GM18951 (cell line): ENCODE results near the gene IL18RAP.

ENCODE experiments used
- POLR2A ChIP-seq: IDR thresholded peaks from 4 replicates; pipeline ENCODE4 v1.6.1; 2011; ENCODE audit warnings: mild to moderate bottlenecking; ENCODE audit not compliant: insufficient read length, insufficient read depth; ENCODE audit errors: extremely low read depth
- in situ Hi-C: fragments of 300-500 bp; cut with MboI; formaldehyde crosslinking; loops from one replicate; pipeline ENCODE4 v1.12.0; 2022; ENCODE audit warnings: low sequenced_read_pairs, mixed read lengths, inconsistent platforms; ENCODE audit not compliant: unreplicated experiment

Gene IL18RAP

GRCh38 chr2:102481931-102482330 lies 59.0 kb downstream of the IL18RAP start:
- in situ Hi-C loops: no loop called here
- TF ChIP-seq POLR2A: no peak

GRCh38 chr2:102483086-102483485 lies 60.1 kb downstream of the IL18RAP start:
- in situ Hi-C loops: no loop called here
- TF ChIP-seq POLR2A: no peak

- in situ Hi-C loops: no loop called here
- no peak for TF ChIP-seq POLR2A
These were observed 61.5 kb downstream of the IL18RAP start for GRCh38 chr2:102484310-102485061.

- no peak for TF ChIP-seq POLR2A
- in situ Hi-C loops: no loop called here
These were observed 62.3 kb downstream of the IL18RAP start for GRCh38 chr2:102485147-102485785.

- no peak for TF ChIP-seq POLR2A
- in situ Hi-C loops: no loop called here
These were observed 64.2 kb downstream of the IL18RAP start for GRCh38 chr2:102486941-102487702.

GRCh38 chr2:102487761-102488462 lies 65.0 kb downstream of the IL18RAP start:
- TF ChIP-seq POLR2A: no peak
- in situ Hi-C loops: no loop called here

GRCh38 chr2:102489646-102490045 lies 66.7 kb downstream of the IL18RAP start:
- in situ Hi-C loops: no loop called here
- no peak for TF ChIP-seq POLR2A

- no peak for TF ChIP-seq POLR2A
- in situ Hi-C loops: no loop called here
These were observed 69.0 kb downstream of the IL18RAP start for GRCh38 chr2:102492006-102492405.

- in situ Hi-C loops: no loop called here
- TF ChIP-seq POLR2A: no peak
These were observed 71.6 kb downstream of the IL18RAP start for GRCh38 chr2:102494570-102494969.

GRCh38 chr2:102498414-102498813 lies 75.5 kb downstream of the IL18RAP start:
- no peak for TF ChIP-seq POLR2A
- in situ Hi-C loops: no loop called here

- no peak for TF ChIP-seq POLR2A
- in situ Hi-C loops: no loop called here
These were observed 76.6 kb downstream of the IL18RAP start for GRCh38 chr2:102499558-102499957.
